ENCODE results near the gene IDH1.

GRCh38 chr2:208266553-208266893, 11.7 kb upstream of the IDH1 start:
- TF ChIP-seq SIN3A (IDR thresholded peaks at IDR 0.05; ENCODE audit: borderline replicate concordance, insufficient read depth, low read length) (no peak), REST (IDR thresholded peaks at IDR 0.05; ENCODE audit: insufficient read depth in 1 of 2, low read depth in 2 of 2, low read length in 2 of 2) (no peak), POLR2AphosphoS5 (IDR thresholded peaks at IDR 0.05; ENCODE audit: low read depth, low read length) (no peak), TAF1 (IDR thresholded peaks at IDR 0.05; ENCODE audit: borderline replicate concordance, insufficient read depth, low read length) (no peak), FOXP2 (optimal IDR thresholded peaks at IDR 0.05; ENCODE audit: borderline replicate concordance, extremely low read depth, extremely low read length, insufficient read depth) (no peak)
